Calu3 (cell line): Measurements from ENCODE around the gene CNPY1. TPM values are rescaled to one million over a fixed set of nuclear protein-coding genes. Genes with fewer than 3 reads are reported as not detected.

Experiments
- BruUV-seq: library from RNA; stranded (reverse); fragments of 400-500 nt; replicated peaks from 2 replicates; lab custom pipeline; 2021; lab: Mats Ljungman, UMichigan
- CTCF ChIA-PET: fragments of 300-600 bp; sonication (Branson Sonifier 250); formaldehyde crosslinking; loops from one replicate; lab custom pipeline; 2022; ENCODE audit warnings: antibody characterized with exemption; lab: Charles Lee
- DNase-seq: peaks from one replicate; pipeline ENCODE4 v3.0.0; 2022
- H3K27ac Mint-ChIP-seq: one replicate; pipeline ENCODE4 v1.8.0; 2022; ENCODE audit warnings: mixed read lengths; ENCODE audit not compliant: unreplicated experiment
- H3K27me3 Mint-ChIP-seq: one replicate; pipeline ENCODE4 v1.8.0; 2022; ENCODE audit warnings: mixed read lengths; ENCODE audit not compliant: unreplicated experiment
- H3K36me3 Mint-ChIP-seq: one replicate; pipeline ENCODE4 v1.8.0; 2022; ENCODE audit warnings: mild to moderate bottlenecking, moderate library complexity, mixed read lengths; ENCODE audit not compliant: insufficient read depth, unreplicated experiment
- H3K4me1 Mint-ChIP-seq: one replicate; pipeline ENCODE4 v1.8.0; 2022; ENCODE audit warnings: mild to moderate bottlenecking, low read depth, mixed read lengths; ENCODE audit not compliant: unreplicated experiment
- H3K4me3 Mint-ChIP-seq: one replicate; pipeline ENCODE4 v1.8.0; 2022; ENCODE audit warnings: mild to moderate bottlenecking, low read depth, moderate library complexity, mixed read lengths; ENCODE audit not compliant: unreplicated experiment
- H3K9me3 Mint-ChIP-seq: one replicate; pipeline ENCODE4 v1.8.0; 2022; ENCODE audit warnings: low read depth, mixed read lengths; ENCODE audit not compliant: unreplicated experiment
- CTCF ChIP-seq: fragments of 200-600 bp; IDR thresholded peaks from one replicate; pipeline ENCODE4 v1.8.0; 2022; ENCODE audit warnings: antibody characterized with exemption; ENCODE audit not compliant: unreplicated experiment
- intact Hi-C: fragments of 100-400 bp; cut with micrococcal nuclease; formaldehyde crosslinking; loops from one replicate; pipeline ENCODE4 v1.10.0; 2022; ENCODE audit not compliant: unreplicated experiment
- total RNA-seq: library from RNA; stranded (reverse); gene quantifications from 2 replicates; pipeline ENCODE4 v1.2.3, GENCODE V29; 2022

CNPY1 gene
- total RNA-seq, 1 experiment from 2014 or later, result not detected

- BruUV-seq, result no TSS peak
- no peak for TF ChIP-seq CTCF
- Mint-ChIP-seq H3K4me3 (no peak overlapping the region), H3K27me3 (peaks cover 53% of the 10 kb centered on the region), H3K4me1 (peaks cover 19% of the 10 kb centered on the region), H3K27ac (no peak overlapping the region), H3K9me3 (no peaks in the 10 kb centered on the region), H3K36me3 (no peaks in the 10 kb centered on the region)
- CTCF ChIA-PET, result no interaction called here
- intact Hi-C loops, result no loop called here
- no peak for DNase-seq
Measured at GRCh38 chr7:155581107-155581830, 34.9 kb upstream of the CNPY1 start.

GRCh38 chr7:155580367-155580766 lies 34.0 kb upstream of the CNPY1 start:
- Mint-ChIP-seq H3K27me3 (peaks cover 44% of the 10 kb centered on the region), H3K9me3 (no peaks in the 10 kb centered on the region), H3K36me3 (no peaks in the 10 kb centered on the region), H3K4me1 (peaks cover 15% of the 10 kb centered on the region), H3K4me3 (no peak overlapping the region), H3K27ac (no peak overlapping the region)
- no peak for DNase-seq
- no TSS peak for BruUV-seq
- TF ChIP-seq CTCF, result no peak
- CTCF ChIA-PET, result no interaction called here
- intact Hi-C loops, result no loop called here

- no peaks in the 10 kb centered on the region for H3K9me3 Mint-ChIP-seq
- no peak for TF ChIP-seq CTCF
- no peaks in the 10 kb centered on the region for H3K36me3 Mint-ChIP-seq
- H3K27me3 Mint-ChIP-seq, result peaks cover 36% of the 10 kb centered on the region
- BruUV-seq, result no TSS peak
- H3K4me1 Mint-ChIP-seq, result peaks cover 11% of the 10 kb centered on the region
- CTCF ChIA-PET, result no interaction called here
- no peak overlapping the region for H3K27ac Mint-ChIP-seq
- no peak for DNase-seq
- no peak overlapping the region for H3K4me3 Mint-ChIP-seq
- intact Hi-C loops, result no loop called here
Measured at GRCh38 chr7:155579565-155579964, 33.2 kb upstream of the CNPY1 start.

- DNase-seq, result no peak
- peaks cover 21% of the 10 kb centered on the region for H3K27me3 Mint-ChIP-seq
- intact Hi-C loops, result no loop called here
- H3K4me3 Mint-ChIP-seq, result no peak overlapping the region
- H3K27ac Mint-ChIP-seq, result no peak overlapping the region
- CTCF ChIA-PET, result no interaction called here
- no peaks in the 10 kb centered on the region for H3K9me3 Mint-ChIP-seq
- peaks cover 11% of the 10 kb centered on the region for H3K4me1 Mint-ChIP-seq
- no peaks in the 10 kb centered on the region for H3K36me3 Mint-ChIP-seq
- no peak for TF ChIP-seq CTCF
- no TSS peak for BruUV-seq
Measured at GRCh38 chr7:155578016-155578415, 31.7 kb upstream of the CNPY1 start.
